Transverse colon (tissue), 4 donors: ENCODE data around the gene SAMD15. TPM values are rescaled to one million over a fixed set of nuclear protein-coding genes. Genes with fewer than 3 reads are reported as not detected.

Experiments used
- DNase-seq: peaks from one replicate; pipeline ENCODE4 v3.0.0-alpha.2; 2019
- H3K27ac ChIP-seq, 4 donors: fragments of 200-600 bp; sonication (generic); 2 replicates each; pipeline ENCODE4 v1.5.1; 2016 to 2018; ENCODE audit warnings: inconsistent platforms in 4 of 4
- H3K27me3 ChIP-seq: fragments of 200-600 bp; sonication (generic); 2 replicates; pipeline ENCODE4 v1.5.1; 2017; ENCODE audit warnings: inconsistent platforms
- H3K36me3 ChIP-seq, 4 donors: fragments of 200-600 bp; sonication (generic); 2 replicates each; pipeline ENCODE4 v1.5.1; 2017 to 2019; ENCODE audit warnings: inconsistent platforms in 4 of 4
- H3K4me1 ChIP-seq, 4 donors: fragments of 200-600 bp; sonication (generic); 2 replicates each; pipeline ENCODE4 v1.5.1; 2017 to 2020; ENCODE audit warnings: inconsistent platforms in 4 of 4
- H3K4me3 ChIP-seq, 4 donors: fragments of 200-600 bp; sonication (generic); 1 replicate in 1 of 4; 2 replicates in 3 of 4; pipeline versions ENCODE4 v1.5.1 to v1.6.1; 2017 to 2019; ENCODE audit warnings: inconsistent platforms in 4 of 4
- H3K9me3 ChIP-seq, 2 donors: fragments of 200-600 bp; sonication (generic); 2 replicates each; pipeline ENCODE4 v1.5.1; 2017 to 2019; ENCODE audit warnings: inconsistent platforms in 2 of 2
- CTCF ChIP-seq, 5 experiments: fragments of 200-600 bp in 3 of 5; fragments of 450-650 bp in 2 of 5; sonication (generic) in 3 of 5; IDR thresholded peaks; 1 replicate in 2 of 5; 2 replicates in 3 of 5; pipeline ENCODE4 v1.5.1; 2016 to 2017; ENCODE audit warnings: antibody characterized with exemption in 5 of 5, inconsistent platforms in 3 of 5, mild to moderate bottlenecking in 2 of 5, moderate library complexity in 1 of 5
- EP300 ChIP-seq: sonication (generic); formaldehyde crosslinking; IDR thresholded peaks from one replicate; pipeline ENCODE4 v1.6.1; 2017; ENCODE audit warnings: antibody characterized with exemption, low read depth
- POLR2A ChIP-seq: fragments of 450-650 bp; IDR thresholded peaks from one replicate; pipeline ENCODE4 v1.6.1; 2016; ENCODE audit warnings: antibody characterized with exemption, mild to moderate bottlenecking, moderate library complexity
- POLR2AphosphoS5 ChIP-seq, 3 donors: sonication (generic); formaldehyde crosslinking; IDR thresholded peaks; one replicate each; pipeline ENCODE4 v1.6.1; 2016; ENCODE audit warnings: antibody characterized with exemption in 3 of 3
- WGBS, 2 donors: methylation state at CpG; one replicate each; pipeline ENCODE4 v1.1.5; 2018; ENCODE audit warnings: low coverage in 1 of 2; 5-methylcytosine and 5-hydroxymethylcytosine counted together
- in situ Hi-C, 4 donors: fragments of 200-750 bp; cut with MboI; loops; one replicate each; pipeline versions ENCODE4 v1.15.0 to v1.15.1; 2017; ENCODE audit warnings: low sequenced_read_pairs in 3 of 4, low pct_ligation_motif_present in 1 of 4, low pct_unique_long_range_greater_than_20kb in 1 of 4
- intact Hi-C: fragments of 100-400 bp; cut with DNase I; formaldehyde crosslinking; loops from one replicate; pipeline ENCODE4 v1.15.1; 2023; ENCODE audit warnings: low total_unique reads
- total RNA-seq, 4 donors: library from RNA; depleted of rRNA; stranded (reverse); fragments of >200 nt; gene quantifications; one replicate each; pipeline ENCODE4 v1.1.0, GENCODE V29; 2016

Gene SAMD15
- total RNA-seq, 4 donors from 2014 or later: 0.16 to 0.41 TPM; not detected in 2

GRCh38 chr14:77347751-77348150 lies 29.4 kb upstream of the SAMD15 start:
- no peak overlapping the region for H3K27ac ChIP-seq
- WGBS, 2 donors: 60 to 78% methylated on average over 2 to 3 of the region's 3 CpGs
- intact Hi-C loops: no loop called here
- DNase-seq: no peak
- no peak overlapping the region for H3K4me3 ChIP-seq
- in situ Hi-C loops: no loop called here
- no peaks in the 10 kb centered on the region for H3K4me1 ChIP-seq
- H3K36me3 ChIP-seq: peaks cover 0 to 10% (median 0%) of the 10 kb centered on the region in 4 donors
- H3K27me3 ChIP-seq: no peaks in the 10 kb centered on the region
- TF ChIP-seq EP300 (no peak), POLR2A (no peak), CTCF (IDR thresholded peaks at IDR 0.05) (no peak), POLR2AphosphoS5 (IDR thresholded peaks at IDR 0.05) (no peak)
- no peaks in the 10 kb centered on the region for H3K9me3 ChIP-seq

- in situ Hi-C loops: no loop called here
- no peaks in the 10 kb centered on the region for H3K9me3 ChIP-seq
- intact Hi-C loops: no loop called here
- H3K4me1 ChIP-seq: no peaks in the 10 kb centered on the region
- no peak for DNase-seq
- 86 to 92% methylated on average over 4 to 5 of the region's 5 CpGs for WGBS, 2 donors
- no peak overlapping the region for H3K4me3 ChIP-seq
- H3K36me3 ChIP-seq: peaks cover 0 to 6% (median 0%) of the 10 kb centered on the region in 4 donors
- H3K27me3 ChIP-seq: no peaks in the 10 kb centered on the region
- TF ChIP-seq EP300 (no peak), POLR2AphosphoS5 (IDR thresholded peaks at IDR 0.05) (no peak), CTCF (IDR thresholded peaks at IDR 0.05) (no peak), POLR2A (no peak)
- H3K27ac ChIP-seq: no peak overlapping the region
Measured at GRCh38 chr14:77353469-77354141, 23.6 kb upstream of the SAMD15 start.

DNA sequence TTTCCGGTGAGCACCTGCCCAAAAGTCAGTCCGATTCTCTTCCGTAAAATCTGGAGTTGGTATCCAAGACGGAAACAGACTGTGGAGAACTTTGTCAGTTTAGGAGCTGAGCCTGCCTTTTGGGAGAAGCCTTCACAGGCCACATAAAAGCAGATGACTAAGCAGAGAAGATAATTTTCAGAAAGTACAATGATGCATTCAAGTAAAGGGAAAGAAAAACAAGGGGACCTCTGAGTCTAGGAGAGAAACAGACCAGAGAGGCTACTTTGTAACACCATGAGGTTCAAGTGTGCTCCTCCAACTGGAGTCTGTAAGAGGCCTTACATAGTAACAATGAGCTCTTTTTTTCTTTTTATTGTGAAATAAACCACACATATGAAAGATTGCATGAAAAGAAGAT lies 21.4 kb upstream of the SAMD15 start:
- no peaks in the 10 kb centered on the region for H3K9me3 ChIP-seq
- no peak overlapping the region for H3K4me3 ChIP-seq
- H3K27ac ChIP-seq: no peak overlapping the region
- intact Hi-C loops (no loop called here), in situ Hi-C loops (no loop called here)
- no peaks in the 10 kb centered on the region for H3K27me3 ChIP-seq
- H3K36me3 ChIP-seq: peaks cover 0 to 2% (median 0%) of the 10 kb centered on the region in 4 donors
- no peak for DNase-seq
- TF ChIP-seq POLR2A (no peak), POLR2AphosphoS5 (IDR thresholded peaks at IDR 0.05) (no peak), EP300 (no peak), CTCF (IDR thresholded peaks at IDR 0.05) (no peak)
- 98 to 100% methylated on average over 4 of the region's 4 CpGs for WGBS, 2 donors
- H3K4me1 ChIP-seq: no peaks in the 10 kb centered on the region

DNA sequence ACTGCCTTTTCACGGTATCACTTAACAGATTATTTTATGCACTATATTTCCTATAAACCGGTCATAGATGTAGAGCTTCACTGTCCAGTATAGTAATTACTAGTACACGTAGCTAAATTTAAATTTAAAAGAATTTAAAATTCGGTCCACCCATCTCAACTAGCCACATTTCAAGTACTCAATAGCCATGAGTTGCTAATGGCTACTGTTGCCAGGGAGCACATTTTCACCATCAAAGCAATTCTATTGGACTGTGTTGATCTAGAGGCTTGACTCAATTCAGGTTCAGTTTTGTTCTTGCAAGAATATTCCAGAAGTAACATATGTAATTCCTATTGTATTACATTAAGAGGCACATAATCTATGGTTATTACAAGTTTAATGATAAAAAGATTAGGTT lies 20.3 kb upstream of the SAMD15 start:
- no peak overlapping the region for H3K27ac ChIP-seq
- no peaks in the 10 kb centered on the region for H3K27me3 ChIP-seq
- no peaks in the 10 kb centered on the region for H3K9me3 ChIP-seq
- no peaks in the 10 kb centered on the region for H3K36me3 ChIP-seq
- no peaks in the 10 kb centered on the region for H3K4me1 ChIP-seq
- WGBS, 2 donors: 96 to 97% methylated on average over 4 of the region's 4 CpGs
- no peak for DNase-seq
- TF ChIP-seq CTCF (IDR thresholded peaks at IDR 0.05): no peak
- no peak for TF ChIP-seq POLR2A
- TF ChIP-seq EP300: no peak
- no peak for TF ChIP-seq POLR2AphosphoS5 (IDR thresholded peaks at IDR 0.05)
- intact Hi-C loops: no loop called here
- in situ Hi-C loops: no loop called here
- H3K4me3 ChIP-seq: no peak overlapping the region
